Kidney epithelial cell (primary cell): Measurements from ENCODE around the gene ACOX1. TPM values are rescaled to one million over a fixed set of nuclear protein-coding genes. Genes with fewer than 3 reads are reported as not detected.

Source experiments
- DNase-seq: peaks from one replicate; pipeline ENCODE4 v3.0.0-alpha.2; 2010; ENCODE audit warnings: low read depth
- H3K27me3 ChIP-seq: 2 replicates; pipeline ENCODE4 v1.6.0; 2011; ENCODE audit warnings: low read length; ENCODE audit not compliant: control insufficient read depth, insufficient read depth
- H3K36me3 ChIP-seq: 2 replicates; pipeline ENCODE4 v1.5.1; 2011; ENCODE audit warnings: low read length; ENCODE audit not compliant: control insufficient read depth, insufficient read depth
- H3K4me3 ChIP-seq: 2 replicates; pipeline ENCODE4 v1.5.1; 2011; ENCODE audit warnings: low read depth, mild to moderate bottlenecking, control low read depth, low read length
- total RNA-seq: library from RNA; depleted of rRNA; stranded (reverse); fragments of >200 nt; gene quantifications from 2 replicates; pipeline ENCODE4 v1.2.3, GENCODE V29; 2015
- TF ChIP-seq, protein P1 (sequence below): IDR thresholded peaks from 2 replicates; pipeline ENCODE4 v1.5.1; 2011; ENCODE audit warnings: mild to moderate bottlenecking, moderate library complexity, low read length, control low read depth, inconsistent platforms; ENCODE audit not compliant: insufficient read depth, poor library complexity, severe bottlenecking

The ACOX1 gene
- total RNA-seq, 1 donor from 2014 or later: 41.1 TPM

DNA sequence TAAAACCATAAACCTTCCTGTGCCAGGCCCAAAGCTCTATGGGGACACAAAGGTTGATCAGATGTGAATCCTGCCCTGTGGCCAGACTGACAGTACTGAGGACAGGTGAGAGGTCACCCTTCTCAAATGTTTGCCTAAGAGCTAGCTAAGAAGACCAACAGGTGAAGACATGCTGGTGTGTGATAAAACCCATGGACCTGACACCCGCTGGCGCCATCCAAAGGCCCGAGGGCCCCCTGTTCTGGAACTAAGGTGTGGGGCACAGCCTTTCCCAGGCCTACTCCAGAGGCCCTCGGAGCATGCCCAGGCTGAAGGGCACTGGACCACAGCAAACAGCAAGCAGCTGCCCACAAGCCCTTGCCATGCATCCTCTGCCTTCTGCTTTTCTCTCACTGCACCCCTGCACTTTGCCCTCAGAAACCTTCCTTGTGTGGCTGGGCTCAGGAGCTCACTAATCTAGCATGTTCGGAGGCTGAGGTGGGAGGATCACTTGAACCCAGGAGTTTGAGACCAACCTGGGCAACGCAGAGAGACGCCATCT, 16.5 kb upstream of the ACOX1 start:
- DNase-seq: no peak
- Histone ChIP-seq H3K27me3 (no peaks in the 10 kb centered on the region), H3K4me3 (no peak overlapping the region), H3K36me3 (no peaks in the 10 kb centered on the region)
- TF ChIP-seq, protein P1, sequence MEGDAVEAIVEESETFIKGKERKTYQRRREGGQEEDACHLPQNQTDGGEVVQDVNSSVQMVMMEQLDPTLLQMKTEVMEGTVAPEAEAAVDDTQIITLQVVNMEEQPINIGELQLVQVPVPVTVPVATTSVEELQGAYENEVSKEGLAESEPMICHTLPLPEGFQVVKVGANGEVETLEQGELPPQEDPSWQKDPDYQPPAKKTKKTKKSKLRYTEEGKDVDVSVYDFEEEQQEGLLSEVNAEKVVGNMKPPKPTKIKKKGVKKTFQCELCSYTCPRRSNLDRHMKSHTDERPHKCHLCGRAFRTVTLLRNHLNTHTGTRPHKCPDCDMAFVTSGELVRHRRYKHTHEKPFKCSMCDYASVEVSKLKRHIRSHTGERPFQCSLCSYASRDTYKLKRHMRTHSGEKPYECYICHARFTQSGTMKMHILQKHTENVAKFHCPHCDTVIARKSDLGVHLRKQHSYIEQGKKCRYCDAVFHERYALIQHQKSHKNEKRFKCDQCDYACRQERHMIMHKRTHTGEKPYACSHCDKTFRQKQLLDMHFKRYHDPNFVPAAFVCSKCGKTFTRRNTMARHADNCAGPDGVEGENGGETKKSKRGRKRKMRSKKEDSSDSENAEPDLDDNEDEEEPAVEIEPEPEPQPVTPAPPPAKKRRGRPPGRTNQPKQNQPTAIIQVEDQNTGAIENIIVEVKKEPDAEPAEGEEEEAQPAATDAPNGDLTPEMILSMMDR: no peak

DNA sequence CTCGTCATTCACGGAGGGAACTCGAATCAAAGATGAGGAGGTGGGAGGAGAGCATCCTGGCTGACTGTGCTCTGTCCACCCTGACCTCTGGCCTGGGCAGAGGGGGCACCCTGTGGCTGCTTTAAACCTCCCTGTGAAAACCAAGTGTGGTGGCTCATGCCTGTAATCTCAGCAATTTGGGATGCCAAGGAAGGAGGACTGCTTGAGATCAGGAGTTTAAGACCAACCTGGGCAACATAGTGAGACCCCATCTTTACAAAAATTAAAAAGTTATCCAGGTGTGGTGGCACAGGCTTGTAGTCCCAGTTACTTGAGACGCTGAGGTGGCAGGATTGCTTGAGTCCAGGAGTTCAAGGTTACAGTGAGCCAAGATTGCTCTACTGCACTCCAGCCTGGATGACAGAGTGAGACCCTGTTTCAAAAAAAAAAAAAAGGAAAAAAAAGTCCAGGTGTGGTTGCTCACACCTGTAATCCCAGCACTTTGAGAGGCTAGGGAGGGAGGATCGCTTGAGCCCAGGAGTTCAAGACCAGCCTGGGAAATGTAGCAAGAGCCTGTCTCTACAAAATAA, 15.9 kb upstream of the ACOX1 start:
- Histone ChIP-seq H3K27me3 (no peaks in the 10 kb centered on the region), H3K4me3 (no peak overlapping the region), H3K36me3 (no peaks in the 10 kb centered on the region)
- TF ChIP-seq, protein P1: no peak
- no peak for DNase-seq

DNA sequence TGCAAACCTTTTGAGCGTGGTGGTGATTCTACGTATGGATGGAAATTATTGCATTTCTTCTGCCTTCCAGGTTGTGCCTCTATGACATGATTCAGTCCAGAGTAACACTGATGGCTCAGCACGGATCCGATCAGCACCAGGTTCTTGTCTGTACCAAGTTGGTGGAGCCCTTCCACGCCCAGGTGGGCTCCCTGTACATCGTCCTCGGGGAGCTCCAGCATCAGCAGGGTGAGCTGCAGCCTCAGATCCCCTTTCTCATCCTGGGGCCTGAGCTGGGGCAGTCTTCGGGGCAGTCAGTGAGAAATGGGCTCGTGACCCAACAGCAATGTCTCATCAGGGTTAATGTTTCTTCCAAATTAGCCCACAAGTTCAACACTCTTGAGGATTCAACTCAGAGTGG, 12.4 kb upstream of the ACOX1 start:
- Histone ChIP-seq H3K36me3 (no peaks in the 10 kb centered on the region), H3K27me3 (no peaks in the 10 kb centered on the region), H3K4me3 (no peak overlapping the region)
- TF ChIP-seq, protein P1: no peak
- DNase-seq: no peak

DNA sequence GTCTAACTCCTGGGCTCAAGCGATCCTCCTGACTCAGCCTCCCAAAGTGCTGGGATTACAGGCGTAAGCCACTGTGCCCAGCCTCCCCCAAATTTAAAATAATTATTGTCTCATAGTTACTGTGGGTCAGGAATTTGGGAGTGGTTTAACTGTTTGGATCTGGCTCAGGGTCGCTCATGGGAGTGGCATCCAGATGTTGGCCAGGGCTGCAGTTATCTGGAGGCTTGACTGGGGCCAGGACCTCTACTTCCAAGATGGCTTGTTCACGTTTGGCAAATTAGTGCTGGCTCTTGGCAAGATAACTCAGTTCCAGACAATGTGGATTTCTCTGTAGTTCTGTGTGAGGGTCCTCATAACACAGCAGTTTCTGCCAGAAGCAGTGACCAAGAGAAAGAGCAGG, 8.1 kb upstream of the ACOX1 start:
- DNase-seq: no peak
- Histone ChIP-seq H3K27me3 (no peaks in the 10 kb centered on the region), H3K36me3 (no peaks in the 10 kb centered on the region), H3K4me3 (no peak overlapping the region)
- TF ChIP-seq, protein P1: no peak

DNA sequence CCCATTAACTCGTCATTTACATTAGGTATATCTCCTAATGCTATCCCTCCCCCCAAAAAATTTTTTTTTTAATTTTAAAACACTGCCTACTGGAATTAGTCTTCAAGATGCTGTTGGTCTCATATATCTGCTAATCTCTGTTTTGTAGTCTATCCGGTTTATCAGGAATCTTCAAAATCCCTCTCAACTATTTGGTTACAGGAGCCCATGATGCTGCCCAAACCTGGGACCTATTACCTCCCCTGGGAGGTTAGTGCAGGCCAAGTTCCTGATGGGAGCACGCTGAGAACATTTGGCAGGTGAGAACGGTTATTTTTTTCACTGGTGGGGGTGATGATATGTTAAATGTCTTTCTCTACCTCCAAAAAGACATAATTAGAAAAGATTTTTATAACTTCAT, 7.0 kb upstream of the ACOX1 start:
- no peaks in the 10 kb centered on the region for H3K27me3 ChIP-seq
- TF ChIP-seq, protein P1: no peak
- DNase-seq: no peak
- no peaks in the 10 kb centered on the region for H3K36me3 ChIP-seq
- no peak overlapping the region for H3K4me3 ChIP-seq

DNA sequence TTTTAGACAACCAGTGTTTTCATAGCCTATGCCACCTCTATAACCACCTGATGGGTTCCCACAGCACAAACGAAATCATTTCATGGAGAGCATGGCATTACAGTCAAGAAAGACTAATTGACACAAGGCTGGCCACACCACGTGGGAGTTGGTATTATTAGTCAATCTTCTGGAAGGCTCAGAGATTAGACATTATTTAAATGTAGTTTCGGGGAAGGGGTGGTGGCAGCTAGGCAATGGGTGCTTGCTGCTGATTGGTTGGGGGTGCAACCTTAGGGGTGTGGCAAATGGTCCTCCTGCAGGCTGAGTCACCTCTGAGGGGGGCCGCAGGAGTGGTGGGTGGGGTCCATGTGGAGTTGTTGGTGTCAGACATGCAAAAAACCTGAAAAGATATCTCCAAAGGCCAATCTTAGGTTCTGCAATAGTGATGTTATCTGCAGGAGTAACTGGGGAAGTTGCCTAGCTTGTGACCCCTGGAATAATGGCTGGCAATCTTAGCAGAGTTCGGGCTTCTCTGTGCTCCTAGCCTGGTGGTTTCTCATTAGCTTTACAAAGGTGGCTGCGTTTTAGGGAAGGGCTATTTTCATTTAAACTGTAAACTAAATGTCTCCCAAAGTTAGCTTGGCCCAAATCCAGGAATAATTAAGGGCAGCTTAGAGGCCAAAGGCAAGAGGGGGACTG, 4.7 kb upstream of the ACOX1 start:
- Histone ChIP-seq H3K27me3 (no peaks in the 10 kb centered on the region), H3K36me3 (no peaks in the 10 kb centered on the region), H3K4me3 (no peak overlapping the region)
- no peak for DNase-seq
- TF ChIP-seq, protein P1: no peak
